ENCODE measurements around the gene EEF1AKMT3.

Gene EEF1AKMT3

GRCh38 chr12:57772429-57773322 is at the start of gene EEF1AKMT3:
Gene EEF1AKMT3 (plus strand): TSS chr12:57772614. CDS start chr12:57772725, 111 bp downstream.
- DNase-seq = peak; percentile 19

GRCh38 chr12:57722716-57723629 is 49.4 kb upstream of the EEF1AKMT3 start:
- DNase-seq = no peak

GRCh38 chr12:57723630-57723962 is 48.8 kb upstream of the EEF1AKMT3 start:
- no peak for DNase-seq

- no peak for DNase-seq
Observed at GRCh38 chr12:57724003-57724935, 48.1 kb upstream of the EEF1AKMT3 start.

GRCh38 chr12:57724936-57725740 is 47.3 kb upstream of the EEF1AKMT3 start:
- DNase-seq = no peak

- no peak for DNase-seq
Observed at GRCh38 chr12:57725851-57726150, 46.6 kb upstream of the EEF1AKMT3 start.

- peak; percentile 19 for DNase-seq
Observed at GRCh38 chr12:57726151-57726883, 46.1 kb upstream of the EEF1AKMT3 start.

- no peak for DNase-seq
Observed at GRCh38 chr12:57726884-57727757, 45.3 kb upstream of the EEF1AKMT3 start.

GRCh38 chr12:57727758-57728395 is 44.5 kb upstream of the EEF1AKMT3 start:
- no peak for DNase-seq

GRCh38 chr12:57729321-57729844 is 43.0 kb upstream of the EEF1AKMT3 start:
- DNase-seq = no peak

- no peak for DNase-seq
Observed at GRCh38 chr12:57730336-57731067, 41.9 kb upstream of the EEF1AKMT3 start.

GRCh38 chr12:57731411-57732080 is 40.9 kb upstream of the EEF1AKMT3 start:
- DNase-seq = no peak

GRCh38 chr12:57732270-57732669 is 40.1 kb upstream of the EEF1AKMT3 start:
- no peak for DNase-seq

- no peak for DNase-seq
Observed at GRCh38 chr12:57732726-57733593, 39.5 kb upstream of the EEF1AKMT3 start.

GRCh38 chr12:57733928-57734327 is 38.5 kb upstream of the EEF1AKMT3 start:
- no peak for DNase-seq

GRCh38 chr12:57734591-57734990 is 37.8 kb upstream of the EEF1AKMT3 start:
- no peak for DNase-seq

Data from stimulated activated CD4-positive, alpha-beta T cell treated with anti-CD3 and anti-CD28 coated beads, Interleukin-1b, Interleukin-23, amount 100 ng/mL, for 48 hours (primary cell).